Endothelial cell (in vitro differentiated cells): ENCODE results near the gene ZNF581. TPM values are rescaled to one million over a fixed set of nuclear protein-coding genes. Genes with fewer than 3 reads are reported as not detected.

Source experiments
- DNase-seq: peaks from one replicate; pipeline ENCODE4 v3.0.0; 2021; ENCODE audit warnings: low spot score
- H3K27ac Mint-ChIP-seq: one replicate; pipeline ENCODE4 v1.8.0; 2021; ENCODE audit warnings: mixed read lengths, inconsistent platforms; ENCODE audit not compliant: unreplicated experiment
- H3K27me3 Mint-ChIP-seq: one replicate; pipeline ENCODE4 v1.8.0; 2021; ENCODE audit warnings: mild to moderate bottlenecking, moderate library complexity, mixed read lengths, inconsistent platforms; ENCODE audit not compliant: unreplicated experiment
- H3K36me3 Mint-ChIP-seq: one replicate; pipeline ENCODE4 v1.8.0; 2021; ENCODE audit warnings: mild to moderate bottlenecking, low read depth, mixed read lengths, inconsistent platforms; ENCODE audit not compliant: unreplicated experiment
- H3K4me1 Mint-ChIP-seq: one replicate; pipeline ENCODE4 v1.8.0; 2021; ENCODE audit warnings: mild to moderate bottlenecking, mixed read lengths, inconsistent platforms; ENCODE audit not compliant: unreplicated experiment
- H3K4me3 Mint-ChIP-seq: one replicate; pipeline ENCODE4 v1.8.0; 2021; ENCODE audit warnings: mild to moderate bottlenecking, mixed read lengths, inconsistent platforms; ENCODE audit not compliant: unreplicated experiment
- H3K9me3 Mint-ChIP-seq: one replicate; pipeline ENCODE4 v1.8.0; 2021; ENCODE audit warnings: mixed read lengths, inconsistent platforms; ENCODE audit not compliant: unreplicated experiment
- total RNA-seq: library from RNA; stranded (reverse); fragmentation: NEBNext Ultra II Directional; extraction: Animal tissue kit (Norgen Biotek cat#: 25700); gene quantifications from one replicate; pipeline ENCODE4 v1.2.1, GENCODE V29; 2021; ENCODE audit not compliant: unreplicated experiment
- TF ChIP-seq, protein P1 (sequence below): fragments of 200-600 bp; sonication (generic); IDR thresholded peaks from one replicate; pipeline ENCODE4 v1.5.0; 2021; ENCODE audit warnings: antibody characterized with exemption; ENCODE audit not compliant: unreplicated experiment

ZNF581 gene
- total RNA-seq, 1 donor from 2014 or later: 47.2 TPM

- peaks cover 64% of the 10 kb centered on the region for H3K36me3 Mint-ChIP-seq
- H3K4me1 Mint-ChIP-seq: peaks cover 22% of the 10 kb centered on the region
- TF ChIP-seq, protein P1, sequence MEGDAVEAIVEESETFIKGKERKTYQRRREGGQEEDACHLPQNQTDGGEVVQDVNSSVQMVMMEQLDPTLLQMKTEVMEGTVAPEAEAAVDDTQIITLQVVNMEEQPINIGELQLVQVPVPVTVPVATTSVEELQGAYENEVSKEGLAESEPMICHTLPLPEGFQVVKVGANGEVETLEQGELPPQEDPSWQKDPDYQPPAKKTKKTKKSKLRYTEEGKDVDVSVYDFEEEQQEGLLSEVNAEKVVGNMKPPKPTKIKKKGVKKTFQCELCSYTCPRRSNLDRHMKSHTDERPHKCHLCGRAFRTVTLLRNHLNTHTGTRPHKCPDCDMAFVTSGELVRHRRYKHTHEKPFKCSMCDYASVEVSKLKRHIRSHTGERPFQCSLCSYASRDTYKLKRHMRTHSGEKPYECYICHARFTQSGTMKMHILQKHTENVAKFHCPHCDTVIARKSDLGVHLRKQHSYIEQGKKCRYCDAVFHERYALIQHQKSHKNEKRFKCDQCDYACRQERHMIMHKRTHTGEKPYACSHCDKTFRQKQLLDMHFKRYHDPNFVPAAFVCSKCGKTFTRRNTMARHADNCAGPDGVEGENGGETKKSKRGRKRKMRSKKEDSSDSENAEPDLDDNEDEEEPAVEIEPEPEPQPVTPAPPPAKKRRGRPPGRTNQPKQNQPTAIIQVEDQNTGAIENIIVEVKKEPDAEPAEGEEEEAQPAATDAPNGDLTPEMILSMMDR: no peak
- no peak for DNase-seq
- H3K27me3 Mint-ChIP-seq: peaks cover 36% of the 10 kb centered on the region
- H3K9me3 Mint-ChIP-seq: no peaks in the 10 kb centered on the region
- H3K27ac Mint-ChIP-seq: peak overlapping the region; percentile 18
- no peak overlapping the region for H3K4me3 Mint-ChIP-seq
These were observed 23.5 kb downstream of the ZNF581 start for GRCh38 chr19:55667006-55667381.

- no peak overlapping the region for H3K27ac Mint-ChIP-seq
- H3K36me3 Mint-ChIP-seq: peaks cover 65% of the 10 kb centered on the region
- H3K27me3 Mint-ChIP-seq: peaks cover 33% of the 10 kb centered on the region
- peaks cover 23% of the 10 kb centered on the region for H3K4me1 Mint-ChIP-seq
- no peaks in the 10 kb centered on the region for H3K9me3 Mint-ChIP-seq
- no peak for DNase-seq
- H3K4me3 Mint-ChIP-seq: no peak overlapping the region
- TF ChIP-seq, protein P1: no peak
These were observed 24.1 kb downstream of the ZNF581 start for GRCh38 chr19:55667511-55667910.

GRCh38 chr19:55667958-55668357, 24.5 kb downstream of the ZNF581 start:
- H3K36me3 Mint-ChIP-seq: peaks cover 61% of the 10 kb centered on the region
- DNase-seq: no peak
- H3K4me3 Mint-ChIP-seq: no peak overlapping the region
- TF ChIP-seq, protein P1: no peak
- peaks cover 29% of the 10 kb centered on the region for H3K27me3 Mint-ChIP-seq
- H3K4me1 Mint-ChIP-seq: peaks cover 19% of the 10 kb centered on the region
- H3K27ac Mint-ChIP-seq: peak overlapping the region; percentile 13
- no peaks in the 10 kb centered on the region for H3K9me3 Mint-ChIP-seq

DNA sequence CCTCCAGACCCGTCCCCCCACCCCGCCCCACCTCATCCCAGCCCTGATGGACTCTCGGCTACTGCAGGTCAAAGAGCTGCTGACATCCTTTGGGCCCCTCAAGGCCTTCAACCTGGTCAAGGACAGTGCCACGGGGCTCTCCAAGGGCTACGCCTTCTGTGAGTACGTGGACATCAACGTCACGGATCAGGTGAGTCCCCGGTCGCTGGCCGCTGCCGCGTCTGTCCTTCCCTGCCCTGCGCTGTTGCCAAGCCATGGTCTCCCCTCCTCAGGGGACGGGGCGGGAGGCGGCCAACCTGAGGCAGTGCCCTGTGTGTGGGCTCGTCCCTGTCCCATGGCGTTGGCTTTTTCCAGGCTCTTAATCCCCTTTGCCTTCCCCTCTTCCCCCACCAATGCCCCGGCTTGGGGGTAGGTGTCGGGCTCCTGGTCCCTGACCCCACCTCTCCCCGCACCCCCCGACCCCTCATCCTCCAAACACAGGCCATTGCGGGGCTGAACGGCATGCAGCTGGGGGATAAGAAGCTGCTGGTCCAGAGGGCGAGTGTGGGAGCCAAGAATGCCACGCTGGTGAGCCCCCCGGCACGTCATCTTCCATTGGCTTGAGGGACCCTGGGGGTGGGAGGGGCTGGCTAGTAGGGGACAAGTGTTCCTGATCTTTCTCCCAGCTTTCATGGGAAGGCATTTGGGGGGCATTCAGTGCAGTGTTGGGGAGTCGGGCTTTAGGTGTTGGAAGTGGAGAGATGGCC, 25.3 kb downstream of the ZNF581 start:
- peaks cover 18% of the 10 kb centered on the region for H3K4me1 Mint-ChIP-seq
- H3K36me3 Mint-ChIP-seq: peaks cover 59% of the 10 kb centered on the region
- TF ChIP-seq, protein P1: no peak

DNA sequence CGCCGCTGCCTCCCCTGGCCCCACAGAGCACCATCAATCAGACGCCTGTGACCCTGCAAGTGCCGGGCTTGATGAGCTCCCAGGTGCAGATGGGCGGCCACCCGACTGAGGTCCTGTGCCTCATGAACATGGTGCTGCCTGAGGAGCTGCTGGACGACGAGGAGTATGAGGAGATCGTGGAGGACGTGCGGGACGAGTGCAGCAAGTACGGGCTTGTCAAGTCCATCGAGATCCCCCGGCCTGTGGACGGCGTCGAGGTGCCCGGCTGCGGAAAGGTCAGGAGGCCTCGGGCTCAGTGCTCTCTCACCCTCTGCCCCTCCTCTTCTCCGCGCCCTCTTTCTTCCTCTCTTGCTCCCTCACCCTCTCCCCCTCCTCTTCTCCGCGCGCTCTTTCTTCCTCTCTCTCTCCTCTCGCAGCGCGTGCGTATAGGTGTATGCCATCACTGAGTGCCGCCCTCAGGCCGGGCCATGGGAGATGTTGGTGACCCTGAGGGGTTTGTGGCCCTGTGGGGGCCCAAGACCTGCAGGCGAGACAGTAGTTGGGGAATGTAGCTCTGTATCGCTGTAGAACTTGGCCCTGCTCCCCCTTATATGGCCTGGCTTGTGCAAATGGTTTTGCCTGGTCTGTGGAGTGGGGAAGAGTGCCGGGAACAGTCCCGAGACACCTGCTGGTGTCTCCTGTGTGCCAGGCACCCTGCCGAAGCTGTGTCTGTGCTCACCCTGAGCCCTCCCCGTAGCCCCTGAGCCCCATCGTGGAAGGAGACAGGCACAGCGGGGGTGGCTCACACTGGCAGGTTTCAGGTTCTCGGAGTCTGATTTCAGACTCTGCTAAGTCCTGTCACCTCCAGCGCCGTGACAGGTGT, 26.2 kb downstream of the ZNF581 start:
- no peak overlapping the region for H3K27ac Mint-ChIP-seq
- peaks cover 22% of the 10 kb centered on the region for H3K4me1 Mint-ChIP-seq
- no peaks in the 10 kb centered on the region for H3K9me3 Mint-ChIP-seq
- no peak overlapping the region for H3K4me3 Mint-ChIP-seq
- DNase-seq: no peak
- peaks cover 29% of the 10 kb centered on the region for H3K27me3 Mint-ChIP-seq
- H3K36me3 Mint-ChIP-seq: peaks cover 55% of the 10 kb centered on the region
- TF ChIP-seq, protein P1: no peak

More for the DNA sequence above, 25.3 kb downstream of the ZNF581 start:
- no peak for DNase-seq
- H3K4me3 Mint-ChIP-seq: no peak overlapping the region
- no peak overlapping the region for H3K27ac Mint-ChIP-seq
- no peaks in the 10 kb centered on the region for H3K9me3 Mint-ChIP-seq
- H3K27me3 Mint-ChIP-seq: peaks cover 32% of the 10 kb centered on the region
